GM13977 (cell line): ENCODE measurements around the gene KRTAP2-3.
"Not testable (repeated sequence)": the region's sequence is repeated elsewhere in the genome, so short reads cannot be mapped to it uniquely, and the experiment has no call there.

Experiments
- DNase-seq: peaks from one replicate; pipeline ENCODE4 v3.0.0; 2012; ENCODE audit warnings: low spot score
- in situ Hi-C: fragments of 300-500 bp; cut with MboI; formaldehyde crosslinking; loops from one replicate; pipeline ENCODE4 v1.12.0; 2022; ENCODE audit warnings: low sequenced_read_pairs, low pct_unique_long_range_greater_than_20kb, mixed read lengths, inconsistent platforms; ENCODE audit not compliant: unreplicated experiment
- TF ChIP-seq, protein P1 (sequence below): IDR thresholded peaks from 2 replicates; pipeline ENCODE4 v1.5.1; 2012; ENCODE audit warnings: mild to moderate bottlenecking, control low read depth; ENCODE audit not compliant: insufficient read depth; ENCODE audit errors: extremely low read depth, missing control alignments

The KRTAP2-3 gene

GRCh38 chr17:41098481-41098880 is 38.6 kb upstream of the KRTAP2-3 start:
- in situ Hi-C loops, result no loop called here
- TF ChIP-seq, protein P1, sequence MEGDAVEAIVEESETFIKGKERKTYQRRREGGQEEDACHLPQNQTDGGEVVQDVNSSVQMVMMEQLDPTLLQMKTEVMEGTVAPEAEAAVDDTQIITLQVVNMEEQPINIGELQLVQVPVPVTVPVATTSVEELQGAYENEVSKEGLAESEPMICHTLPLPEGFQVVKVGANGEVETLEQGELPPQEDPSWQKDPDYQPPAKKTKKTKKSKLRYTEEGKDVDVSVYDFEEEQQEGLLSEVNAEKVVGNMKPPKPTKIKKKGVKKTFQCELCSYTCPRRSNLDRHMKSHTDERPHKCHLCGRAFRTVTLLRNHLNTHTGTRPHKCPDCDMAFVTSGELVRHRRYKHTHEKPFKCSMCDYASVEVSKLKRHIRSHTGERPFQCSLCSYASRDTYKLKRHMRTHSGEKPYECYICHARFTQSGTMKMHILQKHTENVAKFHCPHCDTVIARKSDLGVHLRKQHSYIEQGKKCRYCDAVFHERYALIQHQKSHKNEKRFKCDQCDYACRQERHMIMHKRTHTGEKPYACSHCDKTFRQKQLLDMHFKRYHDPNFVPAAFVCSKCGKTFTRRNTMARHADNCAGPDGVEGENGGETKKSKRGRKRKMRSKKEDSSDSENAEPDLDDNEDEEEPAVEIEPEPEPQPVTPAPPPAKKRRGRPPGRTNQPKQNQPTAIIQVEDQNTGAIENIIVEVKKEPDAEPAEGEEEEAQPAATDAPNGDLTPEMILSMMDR, result no peak
- no peak for DNase-seq

GRCh38 chr17:41098042-41098441 is 38.1 kb upstream of the KRTAP2-3 start, which contains the start of gene KRTAP4-8:
TSS of gene KRTAP4-8 (minus strand) at chr17:41098142. CDS start at chr17:41098084, 58 bp downstream.
- no peak for DNase-seq
- in situ Hi-C loops, result no loop called here
- TF ChIP-seq, protein P1, result no peak

GRCh38 chr17:41096055-41096454 is 36.1 kb upstream of the KRTAP2-3 start:
- no peak for DNase-seq
- in situ Hi-C loops, result no loop called here
- TF ChIP-seq, protein P1, result no peak

- DNase-seq, in situ Hi-C loops: not testable (repeated sequence)
These were observed 28.9 kb upstream of the KRTAP2-3 start for GRCh38 chr17:41088760-41089352.

- DNase-seq, in situ Hi-C loops: not testable (repeated sequence)
These were observed 24.4 kb upstream of the KRTAP2-3 start, which contains the start of gene KRTAP4-7 for GRCh38 chr17:41084100-41084856. TSS of gene KRTAP4-7 (plus strand) at chr17:41084150. CDS start at chr17:41084207, 57 bp downstream.

DNA sequence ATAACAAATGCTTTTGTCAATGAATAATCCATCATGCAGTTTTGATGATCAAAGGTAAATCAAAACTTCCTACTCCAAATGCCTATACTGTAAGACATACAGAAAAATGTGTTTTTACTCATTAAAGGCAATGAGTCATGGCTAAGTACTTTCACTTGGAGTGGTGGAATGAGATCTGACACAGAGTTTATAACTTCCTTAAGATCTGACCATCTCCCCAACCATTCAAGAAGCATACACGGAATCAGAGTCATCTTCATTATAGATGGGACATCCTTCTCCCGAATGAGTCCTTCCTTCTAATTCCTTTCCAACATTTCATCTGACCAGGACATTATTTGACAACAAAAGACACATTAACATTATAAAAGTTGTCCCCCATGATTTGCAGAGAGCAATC is 23.5 kb upstream of the KRTAP2-3 start:
- in situ Hi-C loops, DNase-seq: not testable (repeated sequence)

DNA sequence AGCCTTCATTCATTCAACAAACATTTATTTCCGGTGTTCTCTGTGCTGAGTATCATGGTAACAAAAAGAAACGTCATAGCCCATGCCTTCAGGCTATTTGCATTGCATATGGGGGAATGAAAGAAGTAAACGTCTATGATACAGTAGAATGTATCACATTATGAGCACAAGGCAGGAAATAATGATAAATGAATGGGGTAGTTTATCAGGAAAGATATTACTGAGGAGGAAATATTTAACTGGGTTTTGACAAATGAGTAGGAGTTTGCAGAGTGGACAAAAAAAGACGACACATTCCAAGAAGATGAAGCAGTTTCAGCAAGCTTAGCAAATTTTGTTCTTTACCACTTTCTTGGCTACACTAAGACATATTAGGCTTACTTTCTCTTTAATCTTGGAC is 22.7 kb upstream of the KRTAP2-3 start:
- TF ChIP-seq, protein P1, result no peak
- in situ Hi-C loops, result no loop called here
- DNase-seq, result no peak

DNA sequence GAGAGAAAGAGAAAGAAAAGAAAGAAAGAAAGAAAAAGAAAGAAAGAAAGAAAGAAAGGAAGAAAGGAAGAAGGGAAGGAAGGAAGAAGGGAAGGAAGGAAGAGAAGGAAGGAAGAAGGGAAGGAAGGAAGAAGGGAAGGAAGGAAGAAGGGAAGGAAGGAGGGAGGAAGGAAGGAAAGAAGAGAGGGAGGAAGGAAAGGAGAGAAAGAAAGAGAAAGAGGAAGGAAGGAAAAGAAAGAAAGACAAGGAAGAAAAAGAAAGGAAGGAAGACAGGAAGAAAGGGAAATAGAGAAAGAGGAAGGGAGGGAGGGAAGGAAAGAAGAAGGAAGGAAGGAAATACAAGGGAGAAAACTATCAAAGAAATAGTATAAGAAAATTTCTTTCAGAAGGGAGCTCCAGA is 16.9 kb upstream of the KRTAP2-3 start:
- DNase-seq, result no peak
- in situ Hi-C loops, result no loop called here
- TF ChIP-seq, protein P1, result no peak
